Stimulated activated CD8-positive, alpha-beta memory T cell treated with anti-CD3 and anti-CD28 coated beads, Interleukin-12 subunit alpha, Interleukin-12 subunit beta, amount 100 ng/mL, for 1 hour (primary cell): ENCODE measurements around the gene FGD6.
"Not testable (repeated sequence)": the region's sequence is repeated elsewhere in the genome, so short reads cannot be mapped to it uniquely, and the experiment has no call there.

Source experiments
- DNase-seq: peaks from one replicate; pipeline ENCODE4 v3.0.0-alpha.2; 2020; ENCODE audit warnings: low read depth

FGD6 gene

DNA sequence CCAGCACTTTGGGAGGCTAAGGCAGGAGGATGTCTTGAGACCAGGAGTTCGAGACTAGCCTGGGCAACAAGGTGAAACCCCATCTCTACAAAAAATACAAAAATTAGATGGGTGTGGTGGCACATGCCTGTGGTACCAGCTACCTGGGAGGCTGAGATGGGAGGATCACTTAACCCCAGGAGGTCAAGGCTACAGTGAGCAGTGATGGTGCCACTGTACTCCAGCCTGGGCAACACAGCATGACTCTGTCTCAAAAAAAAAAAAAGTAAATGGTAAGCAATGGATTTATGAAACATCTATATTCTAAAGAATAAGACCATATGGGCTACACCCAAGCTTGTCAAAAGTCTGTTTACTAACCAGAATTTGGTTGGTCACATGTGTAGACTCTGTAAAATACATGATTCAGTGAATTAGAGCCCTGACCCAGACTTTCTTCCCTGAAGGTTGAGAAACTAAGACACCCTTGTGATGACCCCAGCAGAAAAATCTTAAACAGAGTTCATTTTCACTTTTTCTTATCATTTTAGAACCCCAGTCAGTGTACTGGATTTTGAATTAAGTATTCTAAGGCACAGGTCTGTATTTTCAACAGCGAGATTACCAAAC is 12.1 kb downstream of the FGD6 start:
- no peak for DNase-seq

DNA sequence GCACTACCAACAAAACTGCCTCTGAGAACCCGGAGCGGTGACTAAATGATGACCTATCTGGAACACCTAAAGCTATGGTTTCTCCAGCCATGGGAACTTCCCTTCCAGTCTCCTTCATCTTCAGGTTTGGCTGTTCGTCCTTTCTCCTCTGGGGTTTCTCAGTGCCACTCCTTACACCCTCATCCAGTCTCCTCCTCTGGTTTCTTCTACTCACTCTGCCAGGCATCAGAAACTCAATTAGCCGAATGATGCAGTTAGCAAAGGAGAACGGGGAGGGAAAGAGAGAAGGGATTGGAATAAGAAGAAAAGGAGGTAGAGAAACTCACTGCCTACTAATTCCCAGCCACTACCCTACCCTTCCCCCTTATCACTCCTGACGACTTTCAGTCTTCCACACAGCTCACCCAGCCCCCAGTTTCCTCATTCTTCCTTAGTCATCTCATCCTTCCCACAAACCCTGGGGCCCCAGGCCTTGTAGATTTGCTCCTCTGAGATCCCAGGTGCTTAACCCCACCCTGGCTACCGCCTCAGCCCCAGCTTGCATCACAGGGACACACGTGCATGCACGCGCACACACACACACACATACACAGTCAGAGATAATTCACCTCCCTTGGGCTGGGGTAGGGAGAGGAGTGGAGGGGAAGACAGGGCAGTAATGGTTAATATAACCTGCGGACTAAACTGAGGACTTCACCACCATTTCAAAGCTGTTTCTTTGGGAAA is 13.0 kb downstream of the FGD6 start:
- no peak for DNase-seq

DNA sequence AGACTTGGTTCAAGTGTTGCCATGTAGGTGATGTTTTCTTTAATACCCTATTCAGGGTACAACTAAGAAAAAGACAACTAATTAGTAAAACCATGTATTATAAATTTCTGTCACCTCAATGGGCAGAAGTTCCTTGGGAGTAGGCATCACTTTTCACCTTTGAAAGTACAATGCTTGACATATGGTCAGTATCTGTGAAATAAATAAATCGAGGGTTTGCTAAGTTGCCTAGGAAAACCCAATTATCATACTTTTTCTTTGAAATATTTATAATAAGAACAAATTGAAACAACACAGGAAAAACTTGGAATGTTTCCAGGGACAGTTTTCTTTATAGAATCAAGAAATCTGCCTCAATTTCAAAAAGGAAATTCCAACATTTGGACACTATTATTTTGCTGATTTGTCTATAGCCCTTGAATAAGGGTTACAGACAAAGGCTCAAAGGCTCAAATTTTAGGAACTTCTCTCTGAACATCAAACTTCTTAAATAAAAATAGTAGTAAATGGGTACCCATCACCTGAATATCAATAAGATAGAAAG is 13.7 kb downstream of the FGD6 start:
- DNase-seq: no peak

DNA sequence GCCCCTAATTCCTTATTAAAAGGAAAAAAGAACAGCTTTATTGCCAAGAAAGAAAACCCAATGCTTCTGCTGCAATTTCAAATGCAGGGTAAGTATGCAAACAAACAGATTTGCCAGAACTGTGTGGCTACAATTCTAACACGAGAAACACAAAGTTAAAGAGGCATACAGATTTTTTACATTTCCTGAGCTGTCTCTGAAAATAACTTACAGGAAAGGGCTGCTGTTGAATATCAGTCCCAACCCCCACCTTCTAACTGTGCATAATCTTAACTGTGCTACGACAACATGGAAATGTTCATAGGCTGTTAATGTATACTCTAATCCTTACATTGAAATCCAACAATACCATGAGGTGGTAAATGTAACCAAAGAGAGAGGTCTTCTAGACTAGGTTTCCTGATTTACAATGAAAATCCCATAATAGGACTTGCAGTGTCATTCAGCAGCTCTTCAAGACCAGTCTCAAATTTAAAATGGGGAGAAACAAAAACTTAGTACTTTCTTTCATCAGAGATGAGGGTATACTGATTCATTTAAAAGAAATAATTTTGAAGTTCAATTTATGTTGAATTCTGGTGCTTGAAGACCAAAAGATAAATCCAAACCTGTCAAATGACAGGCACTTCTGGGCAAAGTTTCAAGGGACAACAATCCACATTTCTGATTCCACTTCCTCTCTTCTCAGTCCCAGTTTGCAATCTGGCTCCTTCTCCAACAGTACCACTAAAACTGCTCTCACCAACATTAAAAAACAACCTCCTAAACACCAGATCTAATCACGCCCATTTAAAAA is 14.4 kb downstream of the FGD6 start:
- no peak for DNase-seq

DNA sequence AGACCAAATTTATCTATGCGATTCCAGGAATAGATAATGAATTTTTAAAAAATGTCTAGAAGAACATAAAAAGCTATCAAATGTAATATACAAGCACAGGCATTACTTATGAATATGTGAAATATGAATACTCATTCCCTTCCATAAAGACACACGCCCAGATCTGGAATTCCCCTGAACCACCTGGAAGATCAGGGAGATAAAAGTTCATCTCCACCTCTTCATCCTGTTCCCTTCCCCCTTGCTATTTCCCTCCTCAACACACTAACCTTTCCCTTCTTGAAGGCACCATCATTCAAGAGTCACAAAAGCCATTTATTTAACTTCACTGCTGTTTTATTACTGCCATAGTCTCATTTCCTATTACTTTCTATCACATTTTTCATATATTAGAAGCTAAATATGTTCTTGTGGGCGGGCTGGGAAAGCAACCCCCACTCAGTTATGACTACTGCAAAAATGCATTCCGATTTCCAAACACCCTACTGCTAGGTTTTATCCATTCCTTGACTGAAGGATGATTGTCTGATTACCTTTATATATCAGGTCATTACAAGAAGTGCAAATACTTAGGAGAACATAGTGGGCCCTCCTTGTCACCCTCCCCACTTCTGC is 16.1 kb downstream of the FGD6 start:
- no peak for DNase-seq

DNA sequence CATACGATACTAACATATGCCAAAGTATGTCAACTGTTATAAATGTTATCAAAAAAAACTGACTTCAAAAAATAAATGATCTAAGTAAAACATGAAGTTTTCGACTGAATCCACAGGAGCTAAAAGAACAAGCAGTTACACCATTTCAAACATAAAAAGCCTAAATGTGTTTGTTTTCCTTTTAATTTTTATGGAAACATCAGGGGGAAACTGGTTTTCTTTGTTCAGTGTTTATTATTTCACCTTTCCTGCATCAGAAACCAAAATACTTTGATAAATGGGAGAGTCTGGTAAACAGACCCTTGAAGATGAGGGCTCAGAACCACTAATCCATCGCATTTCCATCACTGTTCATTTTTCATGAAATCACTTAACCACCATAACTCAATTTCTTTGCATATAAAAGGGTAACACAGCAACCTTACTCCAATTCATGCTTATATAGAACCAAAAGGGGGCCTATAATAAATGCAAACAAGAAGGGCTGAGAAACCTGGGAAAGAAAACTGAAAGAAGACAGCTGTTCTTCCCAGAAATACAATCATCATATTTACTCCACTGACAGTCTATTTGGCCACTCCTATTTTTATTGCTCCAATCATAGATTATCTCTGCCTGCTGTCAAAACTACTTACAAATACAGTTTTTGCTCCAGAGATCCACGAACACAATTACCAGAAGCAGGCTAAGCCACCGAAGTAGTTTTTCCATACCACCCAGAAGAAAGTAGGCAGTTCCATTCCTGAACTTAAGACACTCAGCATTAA is 17.0 kb downstream of the FGD6 start:
- DNase-seq: no peak

DNA sequence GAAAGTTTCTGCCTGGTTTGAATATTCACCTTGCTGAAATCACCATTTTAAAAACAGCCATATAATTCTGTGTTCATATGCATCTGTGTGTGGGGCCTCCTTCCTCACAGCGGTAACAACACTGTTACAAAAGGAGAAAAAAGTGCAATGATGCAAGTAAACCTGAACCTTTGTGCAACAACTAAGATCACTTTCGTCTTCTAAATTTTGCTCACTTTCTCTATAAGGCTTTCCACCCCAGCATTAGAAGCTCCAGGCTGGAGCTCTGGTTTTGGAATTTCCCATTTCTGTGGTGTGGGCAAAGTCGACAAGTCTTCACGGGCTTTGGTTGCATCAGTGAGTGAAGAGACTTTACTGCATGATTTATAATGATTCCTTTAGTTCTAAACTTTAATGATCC is 18.4 kb downstream of the FGD6 start:
- no peak for DNase-seq

DNA sequence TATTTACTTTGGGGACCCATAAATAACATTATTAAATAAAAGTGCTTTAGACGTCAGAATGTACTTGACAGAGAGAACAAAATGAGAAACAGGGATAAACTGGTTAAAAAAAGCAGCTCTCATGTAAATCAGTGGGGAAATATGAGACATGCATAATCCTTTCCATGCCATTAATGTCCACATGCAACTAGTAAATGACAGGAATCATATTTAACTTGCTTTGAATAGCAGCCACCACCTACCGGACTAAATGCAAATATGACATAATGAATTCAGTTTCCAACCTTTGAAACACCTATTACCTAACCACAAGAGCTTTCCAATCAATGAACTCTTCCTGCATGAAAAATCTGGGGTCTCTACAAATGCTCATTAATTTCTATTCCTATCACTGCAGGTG is 19.6 kb downstream of the FGD6 start:
- DNase-seq: no peak

DNA sequence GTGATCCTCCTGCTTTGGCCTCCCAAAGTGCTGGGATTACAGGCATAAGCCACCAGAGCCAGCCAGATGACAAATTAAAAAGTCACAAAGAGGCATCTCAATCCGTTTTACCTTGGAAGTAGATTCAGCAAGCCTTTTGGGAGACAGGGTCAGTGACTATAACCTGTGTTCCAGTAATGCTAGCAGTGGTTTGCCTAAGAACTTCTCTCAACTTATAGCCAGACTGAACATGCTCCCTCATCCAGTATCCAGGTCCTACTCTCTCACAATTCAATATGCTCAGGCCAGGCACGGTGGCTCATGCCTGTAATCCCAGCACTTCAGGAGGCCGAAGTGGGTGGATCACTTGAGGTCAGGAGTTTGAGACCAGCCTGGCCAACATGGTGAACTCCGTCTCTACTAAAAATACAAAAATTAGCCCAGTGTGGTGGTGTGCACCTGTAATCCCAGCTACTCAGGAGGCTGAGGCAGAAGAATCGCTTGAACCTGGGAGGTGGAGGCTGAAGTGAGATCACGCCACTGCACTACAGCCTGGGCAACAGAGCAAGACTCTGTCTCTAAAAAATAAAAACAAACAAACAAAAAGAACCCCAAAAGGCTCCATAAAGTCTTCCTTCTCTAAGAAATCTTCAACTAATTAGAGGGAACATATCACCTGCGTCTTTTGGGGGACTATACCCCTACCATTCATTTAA is 20.2 kb downstream of the FGD6 start:
- DNase-seq: not testable (repeated sequence)

DNA sequence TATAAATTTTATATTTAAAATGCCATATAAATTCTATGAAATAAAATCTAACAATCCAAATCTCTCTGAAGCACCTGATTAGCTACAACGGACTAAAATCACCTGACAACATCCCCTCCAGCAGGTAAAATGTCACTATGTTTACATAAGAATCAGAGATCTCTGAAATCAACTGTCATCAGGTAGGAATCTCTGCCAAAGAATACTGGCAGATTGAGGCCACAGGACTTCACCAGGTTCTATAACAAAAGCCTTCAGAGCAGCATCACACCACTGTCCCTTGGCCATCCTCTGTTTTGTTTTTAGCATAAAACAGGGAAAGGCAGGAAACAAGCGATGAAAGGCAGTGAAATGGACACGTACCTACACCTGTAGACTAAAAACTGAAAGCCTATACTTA is 22.1 kb downstream of the FGD6 start:
- DNase-seq: no peak

DNA sequence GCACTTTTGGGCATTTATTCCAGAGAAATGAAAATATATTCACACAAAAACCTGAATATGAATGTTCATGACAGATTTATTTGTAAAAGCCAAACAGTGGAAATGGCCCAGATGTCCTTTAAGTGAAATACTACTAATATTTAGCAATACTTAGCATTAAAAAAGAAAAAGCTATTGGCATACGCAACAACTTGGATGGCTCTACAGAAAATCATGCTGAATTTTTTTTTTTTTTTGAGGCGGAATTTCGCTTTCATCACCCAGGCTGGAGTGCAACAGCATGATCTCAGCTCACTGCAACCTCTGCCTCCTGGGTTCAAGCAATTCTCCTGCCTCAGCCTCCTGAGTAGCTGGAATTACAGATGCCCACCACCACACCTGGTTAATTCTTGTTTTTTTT is 24.1 kb downstream of the FGD6 start:
- DNase-seq: no peak

DNA sequence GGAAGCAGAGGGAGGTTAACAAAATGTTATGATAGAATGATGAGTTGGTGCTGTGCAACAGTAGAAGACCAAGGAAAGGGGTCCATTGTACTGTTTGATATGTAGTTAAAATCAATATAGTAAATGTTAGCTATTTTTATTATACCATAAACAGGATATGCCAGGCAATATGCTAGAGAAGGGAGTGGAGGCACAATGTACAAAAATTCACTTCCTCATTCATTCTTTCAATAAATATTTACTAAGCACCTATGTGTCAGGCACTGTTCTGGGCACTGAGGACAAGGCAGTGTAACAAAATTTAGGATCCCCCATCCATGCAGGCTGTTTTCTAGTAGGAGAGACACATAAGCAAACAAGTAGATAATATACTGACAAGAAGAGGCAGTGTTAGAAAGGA is 25.0 kb downstream of the FGD6 start:
- DNase-seq: no peak

DNA sequence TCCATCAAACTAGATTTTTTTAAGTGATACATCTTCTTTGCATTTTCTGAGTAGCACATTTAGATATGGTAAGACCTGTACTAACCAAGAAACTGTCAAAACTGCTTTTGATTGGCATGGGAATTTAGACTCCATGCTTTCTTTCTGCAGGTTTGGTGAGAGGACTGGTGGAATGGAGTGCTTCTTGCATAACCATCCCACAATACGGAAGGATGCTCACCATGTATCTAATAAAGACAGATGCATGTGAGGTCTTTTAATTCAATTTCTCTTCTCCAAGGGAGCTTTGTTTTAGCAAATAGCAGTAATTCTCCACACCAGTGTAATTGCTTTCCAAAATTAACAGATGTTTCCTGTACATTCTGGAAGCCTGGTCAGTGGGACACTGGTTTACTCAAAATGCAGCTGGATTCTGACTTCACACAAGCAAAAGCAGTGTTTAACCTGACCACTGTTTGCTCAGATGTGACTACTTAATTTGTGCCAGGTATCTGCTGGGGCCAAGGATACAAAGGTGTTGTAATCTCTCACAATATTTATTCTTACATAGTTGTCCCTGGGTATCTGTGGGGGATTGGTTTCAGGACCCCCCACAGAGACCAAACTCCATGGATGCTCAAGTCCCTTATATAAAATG is 26.1 kb downstream of the FGD6 start:
- DNase-seq: no peak

DNA sequence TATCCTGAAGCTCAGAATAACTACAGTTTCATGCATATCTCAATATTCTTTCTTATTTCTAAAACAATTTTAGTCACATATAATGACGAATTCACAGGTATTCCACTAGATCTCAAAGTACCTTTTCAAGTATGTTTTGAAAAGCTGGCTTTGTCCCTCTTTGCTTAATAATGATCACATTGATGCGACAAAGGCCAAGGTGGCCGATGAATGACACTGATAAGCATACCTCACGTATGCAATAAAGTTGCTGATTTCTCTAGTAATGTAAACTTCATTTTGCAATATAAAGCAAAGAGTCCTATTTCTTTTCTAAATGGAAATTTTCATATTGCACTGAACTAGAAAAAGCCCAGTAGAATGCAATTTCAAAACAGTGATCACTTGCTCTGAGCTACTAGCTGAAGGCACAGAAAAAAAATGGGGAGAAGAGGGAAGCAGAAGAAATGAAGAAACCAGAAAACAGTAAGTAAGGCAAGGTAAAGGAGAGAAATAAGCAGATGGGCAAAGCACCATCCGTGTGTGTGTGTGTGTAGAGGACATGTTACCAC is 29.3 kb downstream of the FGD6 start:
- DNase-seq: no peak

DNA sequence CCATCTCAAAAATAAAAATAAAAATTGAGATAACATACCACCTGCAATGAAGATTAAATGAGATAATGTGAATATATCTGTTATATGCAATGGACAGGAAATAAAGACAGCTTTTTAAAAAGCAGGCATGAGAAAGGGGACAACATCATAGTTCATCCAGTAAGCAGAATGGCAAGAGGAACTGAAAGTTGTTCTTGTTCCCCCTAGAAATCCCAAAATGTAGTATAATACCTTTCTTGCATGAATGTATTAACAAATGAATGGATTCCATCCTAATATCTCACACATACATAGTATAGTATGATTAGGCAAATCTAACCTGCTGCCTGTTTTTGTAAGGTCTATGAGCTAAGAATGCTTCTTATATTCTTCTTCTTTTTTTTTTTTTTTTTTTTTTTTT is 31.4 kb downstream of the FGD6 start:
- DNase-seq: no peak

DNA sequence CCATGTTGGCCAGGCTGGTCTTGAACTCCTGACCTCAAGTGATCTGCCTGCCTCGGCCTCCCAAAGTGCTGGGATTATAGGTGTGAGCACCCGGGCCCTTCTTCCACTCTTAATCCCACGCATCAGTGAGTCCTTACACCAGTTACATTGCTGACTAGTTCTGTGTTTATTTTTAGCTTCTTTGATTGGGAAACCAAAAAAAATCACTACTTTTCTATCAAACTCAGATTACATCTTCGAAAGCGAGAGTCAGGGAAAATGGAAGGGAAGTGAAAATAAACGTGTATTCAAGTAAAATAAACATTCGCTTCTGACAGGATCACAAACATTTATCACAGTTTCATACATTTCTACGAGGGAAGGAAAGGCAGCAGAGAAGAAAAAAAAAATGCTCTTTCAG is 32.2 kb downstream of the FGD6 start:
- DNase-seq: no peak

DNA sequence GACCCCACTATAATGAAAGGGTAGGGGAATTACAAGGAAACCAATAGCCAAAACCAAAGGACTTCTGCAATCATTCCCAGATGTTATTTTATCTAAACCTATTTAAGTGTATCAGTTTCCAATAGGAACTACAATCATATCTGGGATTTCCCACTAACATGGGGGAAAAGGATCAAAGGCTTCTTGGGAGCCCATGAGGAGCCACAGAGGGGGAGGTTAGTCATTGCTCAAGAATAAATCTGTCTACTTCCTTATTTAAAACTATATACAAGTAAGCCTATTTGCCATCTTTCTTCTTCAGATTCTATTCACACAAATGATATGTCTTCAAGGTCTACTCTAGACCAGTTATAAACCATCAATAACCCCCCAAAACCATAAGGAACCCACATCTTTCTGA is 33.1 kb downstream of the FGD6 start:
- no peak for DNase-seq

DNA sequence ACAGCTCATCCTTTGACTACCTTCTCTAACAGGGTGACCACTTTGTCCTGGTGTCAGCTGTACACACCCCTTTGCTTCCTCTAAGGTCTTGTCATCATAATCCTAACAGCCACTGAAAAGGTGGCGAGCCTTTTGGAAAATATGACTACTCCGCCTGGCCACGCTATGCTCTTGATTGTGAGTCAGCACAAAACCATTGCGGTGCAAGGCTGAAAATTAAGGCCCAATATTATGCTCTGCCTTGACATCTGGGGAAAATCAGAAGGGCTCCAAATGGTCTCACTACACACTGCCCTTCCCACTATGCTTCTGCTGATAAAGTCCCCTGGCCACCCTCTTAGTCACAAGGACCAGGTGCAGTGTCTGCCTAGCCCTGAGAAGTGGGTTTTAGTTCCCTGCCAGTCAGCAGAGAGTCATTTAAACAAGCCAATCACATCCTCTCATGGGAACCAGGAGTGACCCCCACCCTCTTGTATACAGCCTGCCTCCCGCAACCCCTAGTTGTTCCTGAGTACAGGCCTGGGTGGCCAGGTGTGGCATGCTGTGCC is 34.3 kb downstream of the FGD6 start:
- DNase-seq: no peak

DNA sequence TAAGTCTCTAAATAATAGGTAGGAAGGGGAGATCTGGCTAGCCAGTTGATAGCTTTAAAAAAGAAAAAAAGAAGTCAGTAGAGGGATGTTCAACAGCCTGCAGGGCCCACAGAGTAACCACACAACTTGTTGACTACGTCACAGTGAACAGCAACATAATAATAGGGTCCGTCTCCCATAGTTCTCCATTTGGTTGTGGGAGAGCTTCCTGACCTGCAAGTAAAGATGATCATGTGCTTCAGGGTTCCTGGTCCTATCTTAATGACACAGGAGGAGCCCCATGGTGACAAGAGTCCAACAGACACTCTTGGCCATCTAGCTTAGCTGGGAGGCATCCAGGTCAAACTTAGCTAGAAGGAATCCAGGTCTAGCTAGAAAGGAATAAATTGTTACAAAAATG is 36.2 kb downstream of the FGD6 start:
- DNase-seq: no peak

DNA sequence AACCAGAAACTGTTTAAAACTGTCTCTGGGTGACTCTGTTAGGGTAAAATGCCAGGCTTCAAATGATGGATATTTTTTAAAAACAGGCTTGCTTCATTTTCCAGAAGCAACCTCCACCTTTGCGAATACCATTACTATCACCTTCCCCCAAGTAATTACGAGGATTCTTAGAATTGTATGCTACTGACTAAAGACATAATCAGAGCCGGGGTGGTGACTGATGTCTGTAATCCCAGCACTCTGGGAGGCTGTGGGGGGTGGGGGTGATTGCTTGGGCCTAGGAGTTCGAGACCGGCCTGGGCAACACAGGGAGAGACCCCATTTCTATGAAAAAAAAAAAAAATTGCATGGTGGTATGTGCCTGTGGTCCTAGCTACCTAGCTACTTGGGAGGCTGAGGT is 38.3 kb downstream of the FGD6 start:
- no peak for DNase-seq
